RWPE1 (cell line): ENCODE results near the gene ASPN.

Experiments
- CTCF ChIA-PET: fragments of 350-600 bp; sonication (Branson Sonifier 250); formaldehyde crosslinking; extraction: SDS; loops from one replicate; lab custom pipeline; 2021; lab: Yijun Ruan, JAX
- POLR2A ChIA-PET: fragments of 400-600 bp; formaldehyde crosslinking; extraction: SDS; loops from one replicate; lab custom pipeline; 2020; ENCODE audit warnings: antibody characterized with exemption; ENCODE audit not compliant: low non-redundant PET; lab: Yijun Ruan, JAX
- DNase-seq: peaks from one replicate; pipeline ENCODE4 v3.0.0; 2012; ENCODE audit warnings: low spot score
- H3K27ac ChIP-seq: fragments of 450-650 bp; 2 replicates; pipeline ENCODE4 v1.5.1; 2017
- TF ChIP-seq, protein P1 (sequence below): fragments of 450-650 bp; conservative IDR thresholded peaks from 2 replicates; pipeline ENCODE4 v1.5.1; 2017; ENCODE audit warnings: low read depth, mild to moderate bottlenecking

The ASPN gene

GRCh38 chr9:92501671-92502393 lies 19.5 kb upstream of the ASPN start:
- peak overlapping the region; percentile 36 for H3K27ac ChIP-seq
- CTCF ChIA-PET, result interaction anchor here (0.5 to 0.6 kb wide), 4 partner anchors 18 to 123 kb away, joined by 3 to 7 read pairs (median 4); no protein-coding TSS in a partner anchor
- POLR2A ChIA-PET, result no interaction called here
- DNase-seq, result peak; percentile 45
- TF ChIP-seq, protein P1, sequence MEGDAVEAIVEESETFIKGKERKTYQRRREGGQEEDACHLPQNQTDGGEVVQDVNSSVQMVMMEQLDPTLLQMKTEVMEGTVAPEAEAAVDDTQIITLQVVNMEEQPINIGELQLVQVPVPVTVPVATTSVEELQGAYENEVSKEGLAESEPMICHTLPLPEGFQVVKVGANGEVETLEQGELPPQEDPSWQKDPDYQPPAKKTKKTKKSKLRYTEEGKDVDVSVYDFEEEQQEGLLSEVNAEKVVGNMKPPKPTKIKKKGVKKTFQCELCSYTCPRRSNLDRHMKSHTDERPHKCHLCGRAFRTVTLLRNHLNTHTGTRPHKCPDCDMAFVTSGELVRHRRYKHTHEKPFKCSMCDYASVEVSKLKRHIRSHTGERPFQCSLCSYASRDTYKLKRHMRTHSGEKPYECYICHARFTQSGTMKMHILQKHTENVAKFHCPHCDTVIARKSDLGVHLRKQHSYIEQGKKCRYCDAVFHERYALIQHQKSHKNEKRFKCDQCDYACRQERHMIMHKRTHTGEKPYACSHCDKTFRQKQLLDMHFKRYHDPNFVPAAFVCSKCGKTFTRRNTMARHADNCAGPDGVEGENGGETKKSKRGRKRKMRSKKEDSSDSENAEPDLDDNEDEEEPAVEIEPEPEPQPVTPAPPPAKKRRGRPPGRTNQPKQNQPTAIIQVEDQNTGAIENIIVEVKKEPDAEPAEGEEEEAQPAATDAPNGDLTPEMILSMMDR, result no peak; the same call in 1 of the 2 replicates

DNA sequence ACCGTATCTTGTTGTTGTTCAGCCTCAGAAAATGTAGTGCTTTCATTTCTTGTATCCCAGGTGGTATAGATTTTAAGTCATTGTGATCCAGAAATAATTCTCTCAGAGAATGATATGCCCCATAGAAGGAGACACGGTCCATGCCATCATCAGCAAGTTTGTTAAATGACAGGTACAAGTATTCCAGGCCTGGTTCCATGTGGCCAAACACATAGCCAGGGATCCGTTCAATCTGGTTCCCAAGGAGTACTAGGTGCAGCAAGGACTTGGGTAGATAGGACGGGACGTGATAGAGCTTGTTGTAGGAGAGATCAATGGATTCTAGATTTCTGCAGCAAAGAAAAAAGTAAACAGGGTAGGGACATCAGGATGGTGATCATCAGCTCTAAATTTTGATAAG lies 18.4 kb upstream of the ASPN start:
- CTCF ChIA-PET, result no interaction called here

GRCh38 chr9:92499701-92500100 lies 17.4 kb upstream of the ASPN start:
- TF ChIP-seq, protein P1, result no peak
- CTCF ChIA-PET, result no interaction called here
- POLR2A ChIA-PET, result no interaction called here
- H3K27ac ChIP-seq, result no peak overlapping the region
- no peak for DNase-seq

More for the DNA sequence above, 18.4 kb upstream of the ASPN start:
- no peak for DNase-seq
- H3K27ac ChIP-seq, result no peak overlapping the region
- POLR2A ChIA-PET, result no interaction called here
- TF ChIP-seq, protein P1, result no peak

GRCh38 chr9:92496396-92497176 lies 14.3 kb upstream of the ASPN start:
- no peak overlapping the region for H3K27ac ChIP-seq
- CTCF ChIA-PET, result interaction anchor here (1.0 kb wide), 1 partner anchor 15 kb away, joined by 3 read pairs; no protein-coding TSS in a partner anchor
- POLR2A ChIA-PET, result no interaction called here
- TF ChIP-seq, protein P1, result no peak
- DNase-seq, result no peak

DNA sequence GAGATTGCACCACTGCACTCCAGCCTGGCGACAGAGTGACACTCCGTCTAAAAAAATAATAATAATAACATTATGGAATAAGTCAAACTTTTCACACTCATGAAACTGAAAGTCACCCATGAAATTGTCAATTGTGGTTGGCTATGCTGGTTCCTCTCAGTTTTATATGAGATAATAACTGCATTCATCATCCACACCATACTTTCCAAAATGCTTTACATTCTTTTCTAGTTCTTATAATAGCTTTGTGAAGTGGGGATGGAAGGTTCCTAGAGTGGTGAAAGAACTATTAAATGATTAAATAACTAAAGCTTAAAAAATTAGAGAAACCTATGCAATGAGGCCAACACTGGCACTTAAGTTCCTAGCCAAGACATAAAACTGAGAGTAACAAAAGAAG lies 12.6 kb upstream of the ASPN start:
- no peak for DNase-seq
- TF ChIP-seq, protein P1, result no peak
- CTCF ChIA-PET, result interaction anchor here (0.7 to 1.0 kb wide), 2 partner anchors 8 to 18 kb away, joined by 3 read pairs; no protein-coding TSS in a partner anchor
- H3K27ac ChIP-seq, result no peak overlapping the region
- POLR2A ChIA-PET, result no interaction called here

DNA sequence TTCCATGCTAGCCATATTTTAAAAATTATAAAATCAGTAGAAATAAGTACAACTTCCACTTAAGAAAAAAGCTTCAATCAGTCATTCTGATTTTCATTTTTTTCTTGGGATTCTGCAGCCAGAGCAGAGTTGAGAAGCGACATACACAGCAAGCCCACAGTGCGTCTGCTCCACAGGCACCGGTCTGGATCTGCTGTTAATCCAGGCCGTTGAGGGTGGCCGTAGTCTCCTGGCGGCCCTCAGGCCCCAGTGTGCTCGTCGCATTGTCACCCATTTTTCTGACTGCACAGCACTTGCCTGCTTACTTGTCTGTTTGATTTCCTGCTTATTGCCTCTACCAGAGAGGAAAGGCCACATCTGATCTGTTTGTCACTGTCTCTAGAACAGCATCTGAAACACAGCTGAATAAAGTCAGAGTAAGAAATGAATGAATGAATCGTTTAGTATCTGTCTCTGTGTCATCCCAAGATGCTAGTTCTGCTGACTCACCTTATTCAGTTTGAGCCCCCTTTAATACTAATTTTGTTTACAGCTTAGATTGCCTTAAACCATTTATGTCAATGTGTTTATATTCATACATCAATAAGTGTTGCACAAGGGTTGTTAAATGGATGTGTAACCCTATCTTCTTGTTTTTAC lies 11.6 kb upstream of the ASPN start:
- CTCF ChIA-PET, result no interaction called here
- no peak overlapping the region for H3K27ac ChIP-seq
- POLR2A ChIA-PET, result interaction anchor here (0.5 kb wide), 1 partner anchor 354 kb away, joined by 3 read pairs; no protein-coding TSS in a partner anchor
- TF ChIP-seq, protein P1, result no peak
- no peak for DNase-seq
